Astrocyte of the spinal cord (primary cell): ENCODE results near the gene PARD3B.

Experiments used
- DNase-seq: peaks from one replicate; pipeline ENCODE4 v3.0.0; 2011; ENCODE audit warnings: low read depth, low spot score
- H3K4me3 ChIP-seq: 2 replicates; pipeline ENCODE4 v1.5.1; 2011; ENCODE audit warnings: low read depth, mild to moderate bottlenecking, low read length, moderate library complexity
- CTCF ChIP-seq: IDR thresholded peaks from 2 replicates; pipeline ENCODE4 v1.5.1; 2012; ENCODE audit warnings: low read depth, mild to moderate bottlenecking, low read length, inconsistent platforms
- in situ Hi-C: cut with HindIII; loops from 2 replicates; pipeline ENCODE4 v1.10.0; 2017; ENCODE audit warnings: low sequenced_read_pairs

The PARD3B gene

GRCh38 chr2:204808494-204808893 is 263.2 kb downstream of the PARD3B start:
- no peak for DNase-seq
- in situ Hi-C loops, result no loop called here
- no peak for TF ChIP-seq CTCF
- H3K4me3 ChIP-seq, result no peak overlapping the region

- no peak for TF ChIP-seq CTCF
- no peak for DNase-seq
- no peak overlapping the region for H3K4me3 ChIP-seq
- in situ Hi-C loops, result no loop called here
These were observed 279.6 kb downstream of the PARD3B start for GRCh38 chr2:204824751-204825453.

- TF ChIP-seq CTCF, result no peak
- in situ Hi-C loops, result no loop called here
- DNase-seq, result no peak
- H3K4me3 ChIP-seq, result no peak overlapping the region
These were observed 280.4 kb downstream of the PARD3B start for GRCh38 chr2:204825681-204826080.

- no peak for TF ChIP-seq CTCF
- DNase-seq, result no peak
- in situ Hi-C loops, result no loop called here
- H3K4me3 ChIP-seq, result no peak overlapping the region
These were observed 282.7 kb downstream of the PARD3B start for GRCh38 chr2:204827701-204828590.

- in situ Hi-C loops, result no loop called here
- no peak for DNase-seq
- TF ChIP-seq CTCF, result no peak
- no peak overlapping the region for H3K4me3 ChIP-seq
These were observed 289.6 kb downstream of the PARD3B start for GRCh38 chr2:204834716-204835384.

GRCh38 chr2:204835786-204836185 is 290.5 kb downstream of the PARD3B start:
- no peak for TF ChIP-seq CTCF
- DNase-seq, result no peak
- H3K4me3 ChIP-seq, result no peak overlapping the region
- in situ Hi-C loops, result no loop called here
